NCI-H2196 treated with DMSO at 0.1 percent for 48 hours (cell line): ENCODE data around the gene SMURF1.

Source experiments
- DNase-seq: peaks from one replicate; lab custom pipeline; 2025; ENCODE audit not compliant: unreplicated experiment; lab: John Stamatoyannopoulos, UW

SMURF1 gene

DNA sequence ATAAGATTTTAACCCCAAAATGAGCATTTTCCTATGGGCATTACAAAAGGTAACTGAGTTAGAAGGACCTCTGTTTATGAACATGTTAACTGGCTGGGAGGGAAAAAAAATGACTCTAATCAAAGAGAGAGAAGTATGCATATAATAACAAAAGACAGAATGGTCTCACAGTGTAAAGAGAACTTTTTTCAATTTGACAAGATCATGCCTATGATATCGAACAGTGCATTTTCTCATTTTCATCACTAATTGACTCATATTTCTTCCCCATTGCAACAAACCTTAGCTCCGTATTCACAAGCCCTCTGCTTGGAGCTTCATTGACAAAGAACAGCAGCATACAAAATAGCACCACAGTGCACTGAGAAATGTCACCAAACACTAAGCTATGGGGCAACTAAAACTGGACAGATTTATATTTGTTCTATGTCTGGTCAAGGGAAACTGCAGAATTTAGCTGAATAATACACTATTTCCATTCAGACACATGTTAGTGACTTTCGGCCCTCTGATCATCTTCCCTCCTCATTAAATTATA is 45.6 kb downstream of the SMURF1 start:
- no peak for DNase-seq

- DNase-seq: no peak
Measured at GRCh38 chr7:99097730-99098129, 46.2 kb downstream of the SMURF1 start.

DNA sequence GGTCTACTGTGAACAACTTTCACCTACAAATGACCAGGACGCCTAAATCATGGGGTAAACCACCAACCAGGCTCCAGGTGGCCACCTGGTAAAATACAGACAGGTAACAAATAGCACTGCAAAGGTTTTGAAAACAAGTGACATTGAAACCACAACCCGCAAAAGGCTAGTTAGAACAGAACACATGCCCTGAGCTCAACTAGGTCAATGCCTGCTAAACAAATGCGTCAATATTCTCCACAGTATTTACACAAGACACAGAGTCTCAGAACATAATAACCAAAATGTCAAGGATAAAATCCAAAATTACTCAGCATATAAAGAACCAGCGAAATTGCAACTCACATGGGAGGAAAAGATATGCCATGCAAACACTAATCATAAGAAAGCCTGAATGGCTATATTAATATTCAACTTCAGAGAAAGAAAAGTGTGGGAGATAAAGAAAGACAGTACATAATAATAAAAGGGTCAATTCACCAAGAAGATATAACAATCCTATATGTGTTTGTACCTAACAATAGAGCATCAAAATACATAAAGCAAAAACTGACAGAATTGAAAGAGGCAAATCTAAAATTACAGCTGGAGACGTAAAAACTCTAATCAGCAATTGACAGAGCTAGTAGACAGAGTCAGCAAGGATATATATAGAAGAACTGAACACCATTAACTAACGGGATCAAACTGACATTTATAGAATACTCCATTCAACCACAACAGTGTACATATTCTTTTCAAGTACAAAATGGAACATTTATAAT is 47.6 kb downstream of the SMURF1 start:
- DNase-seq: peak; percentile 27

DNA sequence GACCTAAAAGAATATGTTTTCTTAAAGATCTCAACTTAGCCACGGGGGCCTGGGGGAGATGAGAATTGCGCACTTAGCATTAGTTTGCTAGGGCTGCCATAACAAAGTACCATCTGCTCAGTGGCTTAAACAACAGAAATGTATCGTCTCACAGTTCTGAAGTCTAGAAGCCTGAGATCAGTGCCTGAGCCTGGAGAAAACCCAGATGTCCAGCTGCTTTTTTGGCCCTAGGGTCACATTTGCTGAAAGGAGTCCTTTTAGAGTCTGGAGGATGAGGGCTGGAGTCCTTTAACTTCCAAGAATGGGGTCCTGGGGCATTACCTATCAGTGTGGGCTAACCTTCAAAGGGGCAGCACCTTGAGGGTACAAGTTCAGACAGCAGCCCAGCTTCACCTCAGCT is 48.2 kb downstream of the SMURF1 start:
- no peak for DNase-seq

DNA sequence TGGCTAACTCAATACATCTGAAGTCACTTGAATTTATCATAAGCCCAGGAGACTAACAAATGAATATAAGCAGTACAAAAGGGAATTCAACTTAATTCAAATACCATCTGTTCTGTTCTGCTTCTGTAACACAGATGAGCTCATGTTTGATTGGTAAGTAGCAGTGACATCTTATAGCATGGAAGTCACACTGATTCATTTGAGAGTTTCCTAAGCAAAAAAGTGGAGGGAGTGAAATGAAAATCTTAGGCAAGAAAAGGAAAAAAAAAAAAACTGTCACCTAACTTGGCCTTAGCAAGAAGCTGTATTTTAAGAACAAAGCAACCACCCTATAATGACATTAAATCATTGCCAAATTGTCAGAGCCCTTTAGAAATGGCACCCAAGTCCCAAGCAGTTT is 49.5 kb downstream of the SMURF1 start:
- no peak for DNase-seq

- DNase-seq: no peak
Measured at GRCh38 chr7:99092064-99092720, 51.7 kb downstream of the SMURF1 start.

DNA sequence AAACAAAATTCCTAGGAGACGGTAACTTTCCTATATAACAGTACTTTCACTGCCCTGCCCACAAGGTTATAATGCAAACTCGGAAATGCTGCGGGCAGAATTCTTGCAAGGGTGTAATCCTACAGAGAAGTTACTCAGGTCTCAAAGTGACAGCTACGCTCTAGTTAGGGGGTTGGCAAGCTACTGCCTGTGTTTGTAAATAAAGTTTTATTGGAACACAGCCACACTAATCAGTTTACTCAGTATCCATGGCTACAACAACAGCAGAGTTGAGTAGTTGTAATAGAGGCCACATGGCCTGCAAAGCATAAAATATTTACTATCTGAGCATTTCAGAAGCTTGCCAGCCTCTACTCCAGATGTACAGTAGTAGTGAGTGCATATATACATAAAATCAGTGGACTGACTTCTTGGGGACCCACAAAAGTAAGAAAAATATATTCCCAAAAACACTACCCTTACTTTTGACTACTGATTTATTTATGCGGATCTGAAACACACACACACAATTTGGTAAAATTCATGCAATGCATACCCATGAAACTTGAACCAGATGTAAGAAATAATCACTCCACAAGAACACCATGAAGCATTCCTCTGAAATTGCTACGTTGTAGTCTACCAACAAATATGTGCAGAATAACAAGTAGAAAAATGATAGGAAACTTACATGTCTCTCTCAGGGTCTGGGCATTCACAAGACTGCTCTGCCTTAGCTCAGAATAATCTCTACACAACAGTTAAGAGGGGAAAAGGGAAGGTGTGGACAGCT is 53.0 kb downstream of the SMURF1 start:
- DNase-seq: no peak

DNA sequence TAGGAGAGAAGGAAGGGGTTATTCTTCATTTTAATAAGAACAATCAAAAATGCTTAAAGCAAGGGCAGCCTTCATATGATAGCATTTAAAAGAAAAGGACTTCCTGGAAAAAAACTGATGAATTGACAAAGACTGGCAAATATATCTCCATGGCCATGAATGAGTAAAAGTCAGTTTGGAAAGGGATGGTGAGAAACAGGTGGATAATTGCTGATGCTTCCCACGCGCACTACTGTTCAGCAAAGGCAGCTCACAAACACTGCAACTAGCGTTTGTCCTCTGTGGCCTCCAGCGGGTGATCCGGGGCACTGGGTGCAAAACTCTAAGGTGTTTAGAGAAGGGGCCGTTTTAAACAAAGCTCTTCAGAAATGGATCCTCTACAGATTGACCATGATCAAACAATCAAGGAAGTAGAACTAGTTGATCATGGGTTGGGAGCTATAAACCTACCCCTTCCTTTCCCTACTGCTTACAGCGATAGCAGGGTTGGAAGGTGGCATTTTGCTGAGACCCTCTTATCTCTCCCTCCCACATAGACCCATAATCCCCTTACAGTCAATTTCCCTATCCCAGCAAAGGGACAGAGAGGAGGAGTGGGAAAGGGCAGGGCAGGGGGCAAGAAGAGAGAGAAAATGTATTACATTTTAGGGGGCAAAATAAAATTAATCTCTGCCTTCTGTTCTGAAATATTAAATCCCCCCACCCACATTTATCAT is 53.8 kb downstream of the SMURF1 start:
- DNase-seq: no peak

- no peak for DNase-seq
Measured at GRCh38 chr7:99086944-99087343, 57.0 kb downstream of the SMURF1 start.

DNA sequence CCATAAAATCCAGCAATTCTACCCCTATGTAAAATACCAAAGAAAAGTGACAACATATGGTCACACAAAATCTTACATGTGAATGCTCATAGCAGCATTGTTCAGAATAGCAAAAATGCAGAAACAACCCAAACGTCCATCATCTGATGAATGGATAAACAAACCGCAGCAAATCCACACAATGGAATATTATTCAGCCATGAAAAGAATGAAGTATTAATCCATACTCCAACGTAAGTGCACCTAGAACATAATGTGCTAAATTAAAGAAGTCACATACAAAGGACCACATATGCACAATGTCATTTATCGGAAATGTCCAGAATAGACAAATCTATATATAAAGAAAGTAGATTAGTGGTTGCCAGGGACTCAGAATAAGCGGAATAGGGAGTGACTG is 57.4 kb downstream of the SMURF1 start:
- no peak for DNase-seq

DNA sequence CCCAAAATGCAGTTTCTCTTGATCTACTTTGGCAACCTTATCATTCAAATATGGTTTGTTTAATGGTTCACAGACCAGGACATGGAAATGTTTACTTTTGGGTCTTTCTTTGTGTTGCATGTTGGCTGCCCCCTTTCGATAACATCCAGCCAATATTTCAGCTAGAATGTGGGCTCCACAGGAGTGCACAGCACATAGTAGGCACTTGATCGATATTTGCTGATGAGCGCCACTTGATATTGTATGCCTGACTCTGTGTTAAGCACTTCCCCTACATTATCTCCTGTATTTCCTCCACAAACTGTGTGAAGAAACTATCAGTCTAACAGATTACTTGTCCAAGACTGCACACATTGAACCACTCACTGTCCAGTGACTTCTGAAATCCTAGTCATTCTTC is 60.2 kb downstream of the SMURF1 start:
- no peak for DNase-seq

GRCh38 chr7:99083068-99083651 is 60.7 kb downstream of the SMURF1 start:
- DNase-seq: no peak

DNA sequence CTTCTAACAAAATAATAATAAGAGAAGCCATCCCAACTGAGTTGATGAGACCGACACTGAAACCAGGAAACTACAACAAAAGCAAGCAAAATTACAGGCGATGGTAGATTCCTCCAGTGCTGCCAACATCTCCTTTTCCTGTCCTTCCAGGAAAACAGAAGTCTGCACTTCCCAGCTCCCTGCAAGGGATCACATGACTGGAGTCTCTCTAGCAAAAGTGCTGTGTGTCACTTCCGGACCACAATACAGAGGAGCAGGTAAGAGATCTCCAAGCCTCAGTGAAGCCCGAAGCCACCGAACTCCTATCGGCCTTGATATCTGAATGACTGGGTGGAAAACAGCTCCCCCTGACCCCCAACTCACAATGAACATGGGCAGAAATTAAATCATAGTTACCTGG is 63.2 kb downstream of the SMURF1 start:
- DNase-seq: no peak

DNA sequence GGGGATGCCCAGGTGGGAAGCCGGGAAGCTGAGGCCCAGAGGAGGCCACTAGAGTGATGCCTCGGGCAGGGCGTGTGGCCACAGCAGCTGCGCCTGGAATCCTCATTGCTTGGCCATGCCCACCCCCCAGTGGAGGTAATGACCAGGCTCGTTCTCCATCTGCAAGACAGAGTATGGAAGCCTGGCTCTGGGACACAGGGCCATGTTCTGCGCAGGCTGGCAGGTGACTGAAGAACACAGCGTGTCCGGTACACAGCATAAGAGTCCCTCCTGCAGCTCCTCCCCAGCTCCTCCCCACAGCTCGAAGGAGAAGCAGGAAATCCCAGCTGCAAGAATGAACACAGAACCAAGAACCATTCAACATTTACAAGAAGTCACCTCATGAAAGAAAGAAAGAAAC is 64.8 kb downstream of the SMURF1 start:
- no peak for DNase-seq

DNA sequence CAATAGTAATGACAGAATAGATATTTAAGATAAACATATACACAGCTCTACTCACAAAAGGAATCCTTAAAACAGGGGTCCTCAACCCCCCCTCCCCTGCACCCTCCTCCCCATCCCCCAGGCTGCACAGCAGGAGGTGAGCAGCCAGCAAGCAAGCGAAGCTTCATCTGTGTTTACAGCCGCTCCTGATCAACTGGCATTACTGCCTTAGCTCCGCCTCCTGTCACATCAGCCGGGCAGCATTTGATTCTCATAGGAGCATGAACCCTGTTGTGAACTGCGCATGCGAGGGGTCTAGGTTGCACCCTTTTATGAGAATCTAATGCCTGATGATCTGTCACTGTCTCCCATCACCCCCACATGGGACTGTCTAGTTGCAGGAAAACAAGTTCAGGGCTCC is 65.5 kb downstream of the SMURF1 start:
- DNase-seq: no peak

DNA sequence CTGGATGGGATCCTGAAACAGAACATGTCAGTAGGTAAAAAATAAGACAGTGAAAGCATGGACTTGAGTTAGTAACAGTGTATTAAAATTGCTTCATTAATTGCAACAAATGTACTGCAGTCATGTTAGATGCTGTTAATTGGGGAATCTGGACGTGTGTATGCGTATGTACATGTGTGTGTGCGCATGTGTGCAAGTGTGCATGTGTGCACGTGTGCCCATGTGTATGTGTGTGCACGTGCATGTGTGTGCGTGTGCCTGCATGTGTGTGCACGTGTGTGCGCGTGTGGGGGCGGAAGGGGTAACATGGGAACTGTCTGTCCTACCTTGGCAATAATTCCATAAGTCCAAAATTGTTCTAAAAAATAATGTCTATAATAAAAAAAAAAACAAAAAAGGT is 67.3 kb downstream of the SMURF1 start:
- no peak for DNase-seq

GRCh38 chr7:99073839-99074446 is 70.0 kb downstream of the SMURF1 start:
- DNase-seq: no peak

DNA sequence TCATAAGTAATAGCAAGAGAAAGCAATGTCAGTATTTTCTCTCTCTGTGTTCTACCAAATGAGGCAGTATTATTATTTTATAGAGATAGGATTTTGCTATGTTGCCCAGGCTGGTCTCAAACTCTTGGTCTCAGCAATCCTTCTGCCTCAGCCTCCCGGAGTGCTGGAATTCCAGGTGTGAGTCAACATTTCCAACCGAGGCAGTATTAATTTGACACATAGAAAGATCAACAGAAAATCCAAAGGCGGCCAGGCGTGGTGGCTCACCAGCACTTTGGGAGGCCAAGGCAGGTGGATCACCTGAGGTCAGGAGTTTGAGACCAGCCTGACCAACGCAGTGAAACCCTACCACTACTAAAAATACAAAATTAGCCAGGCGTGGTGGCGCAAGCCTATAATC is 71.8 kb downstream of the SMURF1 start:
- no peak for DNase-seq

- DNase-seq: no peak
Measured at GRCh38 chr7:99070361-99070760, 73.5 kb downstream of the SMURF1 start.

- no peak for DNase-seq
Measured at GRCh38 chr7:99061001-99061776, 82.7 kb downstream of the SMURF1 start.
